GM19099 (cell line): Measurements from ENCODE around the gene GRID1.

Source experiments
- POLR2A ChIP-seq: IDR thresholded peaks from 3 replicates; pipeline ENCODE4 v1.6.1; 2011; ENCODE audit warnings: low read depth; ENCODE audit not compliant: insufficient read length; ENCODE audit errors: extremely low read depth

The GRID1 gene

DNA sequence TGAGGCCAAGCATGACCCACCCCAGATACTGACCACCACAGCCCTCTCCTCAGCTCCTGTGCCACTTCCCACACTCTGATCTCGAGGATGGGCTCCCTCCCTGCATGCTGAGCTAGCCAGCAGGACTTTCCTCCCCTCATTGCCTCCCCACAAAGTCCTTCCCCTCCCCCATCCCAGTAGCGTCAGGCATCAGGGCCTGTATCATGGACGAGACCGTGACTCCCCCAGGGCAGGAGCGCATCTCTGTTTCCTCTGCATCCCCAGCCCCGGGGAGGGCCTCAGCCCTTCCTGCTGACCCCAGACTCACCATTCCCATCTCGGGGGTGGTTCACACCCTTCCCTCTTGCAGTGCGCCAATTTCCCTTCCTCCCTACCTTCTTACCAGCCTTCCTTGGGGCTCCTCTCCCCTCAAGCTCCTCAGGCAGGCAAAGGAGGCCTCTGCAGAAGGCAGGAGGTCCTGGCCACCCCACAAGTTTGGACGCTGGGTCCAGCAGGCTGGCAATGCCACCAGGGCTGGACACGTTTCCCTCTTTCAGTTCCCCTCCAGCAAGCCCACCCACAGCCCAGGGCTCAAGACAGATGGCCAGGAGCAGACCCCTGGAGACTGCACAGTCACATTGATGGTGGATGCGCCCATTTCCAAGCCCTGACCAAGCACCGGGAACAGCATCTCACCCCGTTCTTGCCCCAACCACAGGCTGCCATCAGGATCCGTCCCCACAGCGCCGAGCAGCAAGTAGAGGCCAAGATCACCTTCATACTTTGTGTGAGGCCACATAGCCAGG is 36.5 kb downstream of the GRID1 start:
- TF ChIP-seq POLR2A: no peak

- TF ChIP-seq POLR2A: no peak
Measured at GRCh38 chr10:86329093-86329710, 37.4 kb downstream of the GRID1 start.

DNA sequence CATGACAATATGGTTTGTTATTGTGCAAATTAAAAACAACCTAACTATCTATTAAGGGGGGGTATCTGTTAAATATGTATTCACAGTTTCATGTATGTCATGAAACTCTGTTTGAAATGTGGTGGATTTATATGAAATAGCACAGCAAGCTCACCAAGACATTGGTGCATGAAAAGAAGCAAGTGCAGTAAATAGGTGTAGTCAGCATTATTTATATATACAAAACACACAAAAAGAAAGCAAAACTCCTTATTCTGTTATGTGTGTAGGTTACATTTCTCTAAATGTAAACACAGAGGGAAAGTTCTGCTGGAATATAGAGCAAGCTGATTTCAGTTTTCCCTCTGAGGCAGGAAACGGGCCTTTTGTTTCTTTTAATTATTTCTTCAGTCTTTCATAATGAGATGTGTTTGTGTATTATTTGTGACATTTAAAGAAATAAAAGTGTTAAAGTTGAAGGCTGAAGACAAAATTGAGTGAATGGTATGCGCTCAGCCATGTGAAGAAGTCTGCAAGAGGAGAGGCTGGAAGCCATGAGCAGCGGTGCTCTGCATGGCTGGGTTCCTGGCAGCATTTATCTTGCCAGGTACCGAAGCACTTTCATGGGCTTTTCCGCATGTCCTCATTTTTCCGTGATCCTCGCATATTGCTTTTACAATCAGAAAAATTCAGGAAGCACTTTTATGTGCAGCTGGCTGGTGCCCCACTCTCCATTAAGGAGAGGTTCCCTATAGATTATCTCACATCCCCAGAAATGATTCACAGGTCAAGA is 38.5 kb downstream of the GRID1 start:
- no peak for TF ChIP-seq POLR2A

DNA sequence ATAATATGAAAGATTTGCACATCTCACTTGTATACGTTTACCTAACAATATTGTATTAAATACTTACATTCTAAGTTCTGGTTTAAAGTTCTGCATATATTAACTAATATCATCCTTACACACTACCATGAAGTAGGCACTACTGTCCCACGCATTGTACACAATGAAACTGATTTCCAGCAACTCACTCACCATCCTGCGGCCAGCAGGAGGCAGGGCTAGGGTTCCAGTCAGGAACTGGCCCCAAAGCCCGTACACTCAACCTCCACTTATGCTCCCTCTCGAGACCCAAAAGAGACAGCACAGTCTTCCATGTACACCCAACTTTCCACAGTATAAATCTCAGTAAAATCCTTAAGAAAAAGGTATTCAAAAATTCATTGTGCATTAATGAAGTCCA is 41.4 kb downstream of the GRID1 start:
- no peak for TF ChIP-seq POLR2A

GRCh38 chr10:86321568-86321967 is 45.0 kb downstream of the GRID1 start:
- TF ChIP-seq POLR2A: no peak

DNA sequence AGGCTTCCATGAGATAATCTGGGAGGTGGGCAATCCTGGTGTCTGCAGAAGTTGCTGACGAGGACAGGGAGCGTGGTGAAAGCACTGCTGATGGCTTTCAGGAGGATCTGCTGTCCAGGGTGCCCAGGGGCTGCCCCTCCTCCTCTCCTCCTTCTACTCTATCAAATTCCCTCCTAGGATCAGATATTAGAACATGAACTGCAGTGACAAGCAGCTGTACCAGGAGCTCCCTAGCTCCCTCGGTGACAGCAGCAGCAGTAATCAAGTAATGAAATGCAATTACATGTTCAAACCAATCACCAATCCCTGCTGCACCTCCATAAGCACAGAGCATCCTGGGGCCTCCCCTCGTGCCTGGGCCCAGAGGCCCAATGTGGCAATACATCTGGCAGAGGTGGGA is 46.9 kb downstream of the GRID1 start:
- no peak for TF ChIP-seq POLR2A

GRCh38 chr10:86317949-86318725 is 48.5 kb downstream of the GRID1 start:
- no peak for TF ChIP-seq POLR2A

GRCh38 chr10:86316990-86317389 is 49.6 kb downstream of the GRID1 start:
- TF ChIP-seq POLR2A: no peak

DNA sequence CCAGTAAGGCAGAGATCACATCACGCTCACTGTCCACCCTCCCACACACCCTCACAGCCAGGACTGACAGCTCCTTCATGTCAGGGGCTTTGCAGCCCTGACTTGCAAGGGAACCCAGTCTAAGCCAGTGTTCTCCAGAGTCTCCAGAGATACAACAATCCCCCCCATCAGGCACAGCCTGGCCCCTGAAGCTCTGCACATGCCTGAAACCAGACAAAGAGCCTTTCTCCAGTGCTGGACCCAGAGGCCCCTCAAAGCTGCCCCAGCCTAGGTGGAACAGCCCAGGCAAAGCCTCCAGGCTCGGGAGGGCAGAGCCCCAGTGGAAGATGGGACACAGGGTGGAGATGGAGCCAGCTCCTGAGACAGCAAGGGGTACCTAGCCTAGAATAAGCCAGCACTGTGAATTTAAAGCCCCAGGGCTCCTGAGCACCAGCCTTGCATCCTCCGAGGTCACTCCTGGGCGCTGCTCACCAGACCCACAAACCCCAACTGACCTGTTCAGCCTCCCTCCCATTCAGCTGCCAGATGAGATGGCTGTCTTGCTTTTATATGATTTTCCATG is 50.2 kb downstream of the GRID1 start:
- no peak for TF ChIP-seq POLR2A

DNA sequence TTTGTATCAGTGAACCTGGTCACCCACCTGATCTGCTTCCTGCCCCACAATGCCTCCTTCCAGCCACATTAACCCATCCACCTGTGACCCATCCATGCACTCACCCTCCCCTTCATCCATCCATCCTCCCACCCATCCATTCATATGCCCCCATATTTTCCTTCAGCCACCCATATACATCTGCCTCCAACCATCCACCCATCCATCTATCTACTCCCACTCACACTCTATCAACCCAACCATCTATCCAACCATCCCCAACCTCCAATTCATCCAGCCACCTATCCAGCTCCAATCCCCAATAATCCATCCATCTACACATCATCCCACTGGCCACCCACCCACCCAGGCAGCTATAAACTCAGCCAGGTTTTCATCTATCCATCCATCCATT is 51.0 kb downstream of the GRID1 start:
- TF ChIP-seq POLR2A: no peak

DNA sequence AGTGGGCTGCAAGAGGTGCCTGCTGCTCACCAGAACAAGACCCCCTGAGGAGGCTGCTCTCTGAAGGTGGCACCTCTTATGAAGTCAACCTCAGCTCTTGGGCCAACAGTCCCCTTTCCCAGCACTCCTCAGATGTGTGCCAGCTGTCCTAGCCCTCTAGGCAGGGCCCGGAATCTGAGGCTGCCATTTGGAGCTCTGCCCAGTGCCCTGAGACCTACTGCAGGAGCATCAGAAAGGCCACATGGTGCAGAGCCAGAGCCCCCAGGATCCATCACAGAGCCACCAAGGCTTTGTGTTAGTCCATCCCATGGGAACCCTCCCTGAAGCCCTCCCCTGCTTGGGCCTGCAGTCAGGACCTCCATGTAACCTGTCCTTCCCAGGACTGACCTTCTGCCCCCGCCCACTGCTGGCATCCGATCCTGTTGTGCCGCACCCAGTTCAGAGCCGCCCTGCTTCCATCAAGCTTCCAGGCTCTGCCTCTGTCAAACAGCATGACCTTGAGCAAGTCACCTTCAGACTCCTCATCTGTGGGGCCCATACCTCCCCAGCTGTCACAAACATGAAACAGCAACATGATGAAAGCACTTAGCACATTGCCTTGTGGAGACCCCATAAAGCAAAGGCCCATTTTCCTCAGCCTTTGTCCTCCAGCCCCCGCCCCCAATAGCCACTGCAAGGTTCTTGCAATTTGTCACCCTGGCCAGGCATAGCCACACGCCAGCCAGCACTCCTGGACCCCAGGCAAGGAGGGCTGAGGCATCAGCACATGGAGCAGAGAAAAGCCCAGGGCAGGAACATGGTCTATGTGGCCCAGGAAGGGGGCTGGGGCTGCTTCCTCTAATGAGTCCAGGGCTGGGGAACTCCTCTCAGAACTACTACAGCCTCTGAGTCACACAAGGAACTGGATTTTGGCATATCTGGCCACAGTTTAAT is 51.7 kb downstream of the GRID1 start:
- no peak for TF ChIP-seq POLR2A

DNA sequence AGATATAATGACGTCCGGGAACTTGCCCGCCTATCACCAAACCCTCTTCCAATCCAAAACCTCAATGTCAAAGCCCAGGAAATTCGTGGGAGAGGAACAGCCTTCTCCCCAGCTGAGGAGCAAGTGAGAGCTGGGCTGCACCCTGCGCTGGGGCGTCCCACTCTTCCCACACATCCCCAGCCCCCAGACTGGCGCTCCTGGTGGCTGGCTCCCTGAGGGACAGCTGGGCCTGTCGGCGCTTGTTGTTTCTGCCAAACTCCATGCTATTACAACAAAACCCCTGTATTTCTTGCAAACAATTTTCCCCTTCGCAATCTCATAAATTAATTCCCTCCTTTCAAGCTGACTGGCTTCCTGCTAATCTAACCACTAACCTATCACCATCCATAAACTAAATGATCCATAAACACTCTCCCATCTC is 53.0 kb downstream of the GRID1 start:
- no peak for TF ChIP-seq POLR2A

DNA sequence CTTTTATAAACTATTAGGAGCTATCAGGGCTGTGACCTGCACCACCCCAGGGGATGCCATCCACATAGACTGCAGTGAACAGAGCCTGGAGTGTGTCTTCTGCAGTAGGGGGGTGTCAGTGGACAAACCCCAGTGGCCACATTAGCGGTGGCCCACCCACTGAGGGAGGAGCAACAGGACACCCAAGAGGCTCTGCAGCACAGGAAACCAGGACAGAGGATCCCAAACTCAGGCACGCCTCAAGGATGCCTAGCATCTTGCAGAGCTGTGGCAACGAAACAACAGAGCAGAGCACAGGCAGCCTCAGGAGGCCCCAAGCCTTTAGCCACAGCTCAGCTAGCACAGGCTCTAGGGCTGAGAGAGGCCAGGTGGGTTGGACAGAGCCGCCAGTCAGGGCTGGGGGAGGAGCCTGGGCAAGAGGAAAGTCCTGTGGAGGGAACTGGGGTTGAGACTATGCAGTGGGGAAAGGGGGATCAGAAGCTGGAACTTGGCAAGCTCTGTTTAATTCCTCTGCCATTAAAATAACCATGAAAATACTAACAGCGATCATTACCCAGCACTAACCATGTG is 53.8 kb downstream of the GRID1 start:
- TF ChIP-seq POLR2A: no peak
